K562 (cell line): ENCODE measurements around the gene DGCR8. TPM values are rescaled to one million over a fixed set of nuclear protein-coding genes. Genes with fewer than 3 reads are reported as not detected.

ENCODE experiments used
- ATAC-seq: fragments of 200-7000 bp; cut with Tn5 transposase; 3 replicates; pipeline ENCODE4 v1.9.1; 2020; ENCODE audit warnings: moderate library complexity
- BruUV-seq: library from RNA; stranded (reverse); fragments of 400-500 nt; replicated peaks from 2 replicates; lab custom pipeline; 2021; lab: Mats Ljungman, UMichigan
- CTCF ChIA-PET: fragments of 300-600 bp; formaldehyde crosslinking; extraction: SDS; loops from one replicate; lab custom pipeline; 2021; ENCODE audit warnings: low intra/inter-chr PET ratio; lab: Yijun Ruan, JAX
- POLR2A ChIA-PET: fragments of 300-600, 350-650 bp; sonication (Branson Sonifier 250); formaldehyde crosslinking; extraction: SDS; loops from one replicate; lab custom pipeline; 2021; ENCODE audit warnings: antibody characterized with exemption, inconsistent platforms; lab: Yijun Ruan, JAX
- DNase-seq, 4 experiments: peaks; one replicate each; pipeline versions ENCODE4 v3.0.0 to v3.0.0-alpha.2; 2011 to 2018; ENCODE audit warnings: low spot score in 3 of 4, mixed read lengths in 3 of 4; ENCODE audit errors: extremely low read depth in 1 of 4
- FAIRE-seq: peaks from 2 replicates; lab custom pipeline; 2011; peaks lifted over from hg19 to GRCh38; lab: Jason Lieb, UNC
- H2AFZ ChIP-seq: 2 replicates; pipeline ENCODE4 v1.6.0; 2011; ENCODE audit warnings: low read depth, low read length, control low read depth, inconsistent platforms
- H3K27ac ChIP-seq: fragments of 200-600 bp; 3 replicates; pipeline ENCODE4 v1.8.0; 2011; ENCODE audit warnings: low read depth, mild to moderate bottlenecking, control low read depth, inconsistent platforms, low read length, moderate library complexity, mixed read lengths; ENCODE audit errors: extremely low read depth
- H3K27me3 ChIP-seq, 2 experiments: fragments of 300-600 bp in 1 of 2; 2 replicates in 1 of 2; 3 replicates in 1 of 2; pipeline versions ENCODE4 v1.6.0 to v1.8.0; 2011; ENCODE audit warnings: inconsistent platforms in 2 of 2, low read length in 2 of 2, mild to moderate bottlenecking in 1 of 2, mixed read lengths in 1 of 2, moderate library complexity in 1 of 2; ENCODE audit not compliant: control insufficient read depth in 2 of 2, insufficient read depth in 2 of 2
- H3K36me3 ChIP-seq: fragments of 300-600 bp; 3 replicates; pipeline ENCODE4 v1.8.0; 2011; ENCODE audit warnings: mild to moderate bottlenecking, low read length, inconsistent platforms; ENCODE audit not compliant: control insufficient read depth, insufficient read depth
- H3K4me1 ChIP-seq, 2 experiments: fragments of 200-600 bp in 1 of 2; replicated peaks in 1 of 2; 2 replicates in 1 of 2; 3 replicates in 1 of 2; pipeline versions ENCODE4 v1.5.1 to v1.8.0; 2011; ENCODE audit warnings: inconsistent platforms in 2 of 2, low read length in 2 of 2, mild to moderate bottlenecking in 1 of 2, mixed read lengths in 1 of 2, moderate library complexity in 1 of 2; ENCODE audit not compliant: control insufficient read depth in 2 of 2, insufficient read depth in 2 of 2
- H3K4me2 ChIP-seq: 2 replicates; pipeline ENCODE4 v1.6.1; 2011; ENCODE audit warnings: low read length, control low read depth, inconsistent platforms, mixed read lengths; ENCODE audit not compliant: insufficient read depth
- H3K4me3 ChIP-seq: fragments of 200-600 bp; sonication (generic), shearing (Covaris generic); 2 replicates; pipeline ENCODE4 v1.5.1; 2016; ENCODE audit warnings: control low read depth, inconsistent platforms
- H3K79me2 ChIP-seq: fragments of 200-600 bp; 3 replicates; pipeline ENCODE4 v1.8.0; 2011; ENCODE audit warnings: low read length, inconsistent platforms; ENCODE audit not compliant: control insufficient read depth, insufficient read depth
- H3K9ac ChIP-seq, 2 experiments: 2 replicates each; pipeline versions ENCODE4 v1.6.0 to v1.6.1; 2011; ENCODE audit warnings: low read depth in 2 of 2, low read length in 2 of 2, control low read depth in 1 of 2, inconsistent platforms in 1 of 2, mild to moderate bottlenecking in 1 of 2, mixed read lengths in 1 of 2; ENCODE audit not compliant: insufficient read depth in 1 of 2
- H3K9me1 ChIP-seq: one replicate; pipeline ENCODE4 v1.6.0; 2011; ENCODE audit warnings: inconsistent platforms, mild to moderate bottlenecking, low read length, moderate library complexity; ENCODE audit not compliant: control insufficient read depth, insufficient read depth
- H3K9me3 ChIP-seq: replicated peaks from 2 replicates; pipeline ENCODE4 v1.5.1; 2011; ENCODE audit warnings: low read depth, low read length, inconsistent platforms; ENCODE audit not compliant: control insufficient read depth, insufficient read depth
- H4K20me1 ChIP-seq: replicated peaks from 2 replicates; pipeline ENCODE4 v1.6.1; 2011; ENCODE audit warnings: low read length, inconsistent platforms, mixed read lengths; ENCODE audit not compliant: control insufficient read depth, insufficient read depth
- ARID3A ChIP-seq: IDR thresholded peaks from 2 replicates; pipeline ENCODE4 v1.6.1; 2012; ENCODE audit warnings: low read depth, low read length, improper control_type of control experiment, borderline replicate concordance
- ATF2 ChIP-seq: sonication (generic); formaldehyde crosslinking; IDR thresholded peaks from 2 replicates; pipeline ENCODE4 v1.8.1; 2022; ENCODE audit warnings: missing genetic modification reagents
- DMBX1 ChIP-seq: fragments of 250-450 bp; sonication (Bioruptor Pico); IDR thresholded peaks from 2 replicates; pipeline ENCODE4 v1.8.0; 2022; ENCODE audit warnings: inconsistent platforms, mild to moderate bottlenecking, moderate library complexity, borderline replicate concordance
- GATAD2B ChIP-seq: fragments of 450-650 bp; IDR thresholded peaks from 2 replicates; pipeline ENCODE4 v1.6.1; 2017; ENCODE audit warnings: mild to moderate bottlenecking, borderline replicate concordance
- ILF3 ChIP-seq: fragments of 450-650 bp; IDR thresholded peaks from 2 replicates; pipeline ENCODE4 v1.6.1; 2018; ENCODE audit warnings: antibody characterized with exemption, mild to moderate bottlenecking, moderate library complexity, borderline replicate concordance
- KDM2B ChIP-seq: fragments of 250-450 bp; sonication (Bioruptor Pico); IDR thresholded peaks from 2 replicates; pipeline ENCODE4 v1.8.0; 2021; ENCODE audit warnings: mild to moderate bottlenecking, moderate library complexity
- LCOR ChIP-seq: sonication (generic); formaldehyde crosslinking; IDR thresholded peaks from 2 replicates; pipeline ENCODE4 v1.8.0; 2022; ENCODE audit warnings: mild to moderate bottlenecking, missing genetic modification reagents
- MYC ChIP-seq, 2 experiments: fragments of 250-450 bp in 1 of 2; sonication (Bioruptor Pico) in 1 of 2; IDR thresholded peaks; 2 replicates each; pipeline versions ENCODE4 v1.5.1 to v1.6.1; 2012 to 2021; ENCODE audit warnings: low read depth in 2 of 2, borderline replicate concordance in 1 of 2, improper control_type of control experiment in 1 of 2, low read length in 1 of 2, mild to moderate bottlenecking in 1 of 2, moderate library complexity in 1 of 2
- SIN3B ChIP-seq: fragments of 450-650 bp; IDR thresholded peaks from 2 replicates; pipeline ENCODE4 v1.6.1; 2017; ENCODE audit warnings: low read depth, mild to moderate bottlenecking, moderate library complexity
- SNAPC5 ChIP-seq: fragments of 250-450 bp; sonication (Bioruptor Pico); IDR thresholded peaks from 2 replicates; pipeline ENCODE4 v1.8.0; 2021; ENCODE audit warnings: moderate library complexity, mild to moderate bottlenecking, inconsistent platforms
- TARDBP ChIP-seq: fragments of 450-650 bp; IDR thresholded peaks from 2 replicates; pipeline ENCODE4 v1.6.1; 2016
- TBL1XR1 ChIP-seq, 2 experiments: IDR thresholded peaks; 2 replicates each; pipeline ENCODE4 v1.6.1; 2012; ENCODE audit warnings: improper control_type of control experiment in 2 of 2, low read length in 2 of 2, mild to moderate bottlenecking in 1 of 2
- TCFL5 ChIP-seq: fragments of 250-450 bp; sonication (Bioruptor Pico); conservative IDR thresholded peaks from 2 replicates; pipeline ENCODE4 v1.6.1; 2021; ENCODE audit warnings: mild to moderate bottlenecking, moderate library complexity, matching md5 sums
- TEAD1 ChIP-seq, 2 experiments: fragments of 450-650 bp in 1 of 2; sonication (generic) in 1 of 2; formaldehyde crosslinking; IDR thresholded peaks; 2 replicates each; pipeline versions ENCODE4 v1.4.0 to v1.8.0; 2020 to 2022; ENCODE audit warnings: mild to moderate bottlenecking in 2 of 2, missing genetic modification reagents in 1 of 2
- THRAP3 ChIP-seq: fragments of 450-650 bp; IDR thresholded peaks from 2 replicates; pipeline ENCODE4 v1.6.1; 2016; ENCODE audit warnings: mild to moderate bottlenecking, inconsistent platforms, borderline replicate concordance
- ZNF12 ChIP-seq: sonication (generic); formaldehyde crosslinking; IDR thresholded peaks from 2 replicates; pipeline ENCODE4 v1.4.0; 2020; ENCODE audit warnings: mild to moderate bottlenecking, missing genetic modification reagents
- ZNF764 ChIP-seq: fragments of 250-450 bp; sonication (Bioruptor Pico); IDR thresholded peaks from 2 replicates; pipeline ENCODE4 v1.4.0; 2020; ENCODE audit warnings: low read depth, mild to moderate bottlenecking, moderate library complexity
- ZNF778 ChIP-seq: fragments of 450-650 bp; formaldehyde crosslinking; IDR thresholded peaks from 2 replicates; pipeline ENCODE4 v1.4.0; 2020; ENCODE audit warnings: mild to moderate bottlenecking, moderate library complexity
- ZZZ3 ChIP-seq: fragments of 450-650 bp; IDR thresholded peaks from 2 replicates; pipeline ENCODE4 v1.6.1; 2016; ENCODE audit warnings: antibody characterized with exemption, mild to moderate bottlenecking, moderate library complexity
- WGBS: fragments of 100-300 bp; shearing (Covaris generic); methylation state at CpG from one replicate; pipeline ENCODE4 v1.1.6; 2016; ENCODE audit warnings: low coverage, mixed read lengths; ENCODE audit not compliant: insufficient coverage; ENCODE audit errors: missing lambda C conversion rate; 5-methylcytosine and 5-hydroxymethylcytosine counted together
- in situ Hi-C: fragments of 300-500 bp; cut with MboI; formaldehyde crosslinking; loops from 4 replicates; pipeline ENCODE4 v1.15.0; 2018; ENCODE audit warnings: inconsistent platforms, mixed read lengths
- intact Hi-C: fragments of 100-400 bp; cut with micrococcal nuclease; formaldehyde crosslinking; loops from 2 replicates; pipeline ENCODE4 v1.14.2; 2022
- polyA plus RNA-seq, 8 experiments: library from polyadenylated mRNA; depleted of rRNA in 4 of 8; stranded (reverse) in 5 of 8; unstranded in 3 of 8; fragments of >200 nt; fragmentation: Nextera tagmentation in 2 of 8; fragmentation: Illumina TruSeq in 1 of 8; extraction: Ambion mirVana in 2 of 8; extraction: Trizol in 1 of 8; gene quantifications; 2 replicates each; pipeline versions ENCODE4 v1.2.1 to v1.2.3, GENCODE V29; 2011 to 2014; ENCODE audit warnings: inconsistent platforms in 1 of 8, missing spikeins in 1 of 8
- total RNA-seq, 7 experiments: library from RNA; depleted of rRNA in 6 of 7; stranded (reverse); fragments of >200 nt in 6 of 7; fragmentation: Illumina TruSeq in 2 of 7; extraction: Trizol in 2 of 7; gene quantifications; 2 replicates each; pipeline versions ENCODE4 v1.2.1 to v1.2.3, GENCODE V29; 2011 to 2021; ENCODE audit warnings: low replicate concordance in 1 of 7

DGCR8 gene
- total and polyA plus RNA-seq, 9 of the 15 experiments (the other 6 are each of a cell fraction or from before 2014, with no cell fraction given): 5.9 to 144 (median 80.1) TPM

- FAIRE-seq: peak; percentile 23
- Histone ChIP-seq H3K27ac (peak overlapping the region; percentile 6), H4K20me1 (peaks cover 10% of the 10 kb centered on the region; the same call in 1 of the 2 replicates), H3K9me1 (peaks cover 3% of the 10 kb centered on the region), H3K9me3 (no peaks in the 10 kb centered on the region), H3K79me2 (peaks cover 18% of the 10 kb centered on the region), H2AFZ (peak overlapping the region; percentile 52), H3K4me3 (no peak overlapping the region), H3K4me1 (peaks cover 29 to 44% of the 10 kb centered on the region in 2 experiments), H3K36me3 (peaks cover 6% of the 10 kb centered on the region), H3K9ac (peak overlapping the region in 1 of 2 experiments; percentile 38; a peak in 1 of 4 replicates), H3K4me2 (peak overlapping the region; percentile 2; the same call in 1 of the 2 replicates), H3K27me3 (no peaks in the 10 kb centered on the region)
- in situ Hi-C loops: no loop called here
- POLR2A ChIA-PET: interaction anchor here (0.6 to 1.7 kb wide), 9 partner anchors 10 to 98 kb away, joined by 3 to 5 read pairs (median 4); partner anchors contain the start of gene TANGO2
- peak; percentile 1; the same call in 2 of the 3 replicates for ATAC-seq
- intact Hi-C loops: no loop called here
- 22% methylated on average over 6 of the region's 6 CpGs for WGBS
- DNase-seq: peak; percentile 76 to 91 (median 82)
- no TSS peak for BruUV-seq
- CTCF ChIA-PET: interaction anchor here (0.6 kb wide), 1 partner anchor 736 kb away, joined by 7 read pairs; no protein-coding TSS in a partner anchor
- TF ChIP-seq SNAPC5 (CRISPR knock-in tag) (no peak), ZNF764 (CRISPR knock-in tag) (no peak), ILF3 (no peak), THRAP3 (no peak), LCOR (CRISPR knock-in tag) (no peak), ARID3A (peak; percentile 92), TARDBP (no peak), MYC (IDR thresholded peaks at IDR 0.05; ENCODE audit: low read depth, low read length) (peak; percentile 29; the same call in 1 of the 2 replicates), MYC (CRISPR knock-in tag; IDR thresholded peaks at IDR 0.05; ENCODE audit: borderline replicate concordance, low read depth) (no peak), TEAD1 (CRISPR knock-in tag; IDR thresholded peaks at IDR 0.05) (peak in 1 of 2 experiments; percentile 54; a peak in 1 of 4 replicates), ATF2 (CRISPR knock-in tag) (no peak), SIN3B (no peak), GATAD2B (no peak), KDM2B (CRISPR knock-in tag) (no peak), DMBX1 (no peak), ZNF778 (CRISPR knock-in tag) (no peak), ZZZ3 (no peak), ZNF12 (CRISPR knock-in tag) (no peak), TCFL5 (no peak), TBL1XR1 (IDR thresholded peaks at IDR 0.05; ENCODE audit: low read length in 2 of 2) (0 out of 4 replicates have a peak, but pooled peaks of 1 of the 2 experiments have one; percentile 29)
Measured at GRCh38 chr22:20076627-20077172, 3.3 kb upstream of the DGCR8 start.
